HCT116 (cell line): Measurements from ENCODE around the gene PCYT1A. TPM values are rescaled to one million over a fixed set of nuclear protein-coding genes. Genes with fewer than 3 reads are reported as not detected.

Experiments
- ATAC-seq: fragments of 200-7000 bp; cut with Tn5 transposase; 2 replicates; pipeline ENCODE4 v1.9.1; 2020; ENCODE audit warnings: mild to moderate bottlenecking, moderate library complexity
- Bru-seq: library from RNA; stranded (reverse); fragments of 400-500 nt; gene quantifications from one replicate; lab custom pipeline; 2021; lab: Mats Ljungman, UMichigan
- BruChase-seq, 2 experiments: library from RNA; stranded (reverse); fragments of 400-500 nt; gene quantifications; one replicate each; lab custom pipeline; 2021; lab: Mats Ljungman, UMichigan
- BruUV-seq: library from RNA; stranded (reverse); fragments of 400-500 nt; replicated peaks from 2 replicates; lab custom pipeline; 2021; lab: Mats Ljungman, UMichigan
- CTCF ChIA-PET: fragments of 300-600 bp; sonication (Branson Sonifier 250); formaldehyde crosslinking; loops from one replicate; lab custom pipeline; 2021; ENCODE audit warnings: antibody characterized with exemption; lab: Charles Lee
- POLR2A ChIA-PET: fragments of 300-600, 350-600 bp; sonication (Branson Sonifier 250); formaldehyde crosslinking; loops from one replicate; lab custom pipeline; 2021; ENCODE audit warnings: antibody characterized with exemption; lab: Charles Lee
- RAD21 ChIA-PET, 2 experiments: fragments of 300-600 bp; sonication (Branson Sonifier 250); formaldehyde crosslinking; loops; one replicate each; lab custom pipeline; 2023; ENCODE audit warnings: low total read pairs in 2 of 2; ENCODE audit not compliant: uncharacterized antibody in 2 of 2, unreplicated experiment in 2 of 2, low non-redundant PET in 1 of 2; lab: Charles Lee
- DNase-seq: peaks from one replicate; pipeline ENCODE4 v3.0.0-alpha.2; 2010; ENCODE audit warnings: low read depth, low spot score
- H2AFZ ChIP-seq: fragments of 200-600 bp; shearing (Covaris generic), sonication (generic); 2 replicates; pipeline ENCODE4 v1.6.1; 2017; ENCODE audit warnings: low read depth, mixed run types, mixed read lengths, antibody characterized with exemption, low read length; ENCODE audit not compliant: poor library complexity, severe bottlenecking
- H3K27ac ChIP-seq: 2 replicates; pipeline ENCODE4 v1.5.1; 2012; ENCODE audit warnings: low read depth, low read length
- H3K27me3 ChIP-seq: fragments of 200-600 bp; sonication (generic); 2 replicates; pipeline ENCODE4 v1.6.1; 2016; ENCODE audit warnings: mixed run types, low read length, mixed read lengths; ENCODE audit not compliant: insufficient read depth
- H3K36me3 ChIP-seq, 2 experiments: fragments of 200-500 bp in 1 of 2; fragments of 200-600 bp in 1 of 2; sonication (Bioruptor generic) in 1 of 2; sonication (generic) in 1 of 2; 2 replicates each; pipeline versions ENCODE4 v1.5.1 to v1.6.1; 2014 to 2016; ENCODE audit warnings: low read length in 2 of 2, inconsistent platforms in 1 of 2, mixed read lengths in 1 of 2, mixed run types in 1 of 2; ENCODE audit not compliant: insufficient read depth in 2 of 2, control insufficient read depth in 1 of 2
- H3K4me1 ChIP-seq, 2 experiments: fragments of 200-600 bp in 1 of 2; sonication (generic) in 1 of 2; 2 replicates each; pipeline versions ENCODE4 v1.5.1 to v1.6.1; 2012 to 2017; ENCODE audit warnings: low read length in 2 of 2, inconsistent platforms in 1 of 2, mild to moderate bottlenecking in 1 of 2, mixed read lengths in 1 of 2, mixed run types in 1 of 2, moderate library complexity in 1 of 2; ENCODE audit not compliant: insufficient read depth in 2 of 2, control insufficient read depth in 1 of 2
- H3K4me2 ChIP-seq: fragments of 200-600 bp; sonication (generic); 2 replicates; pipeline ENCODE4 v1.6.1; 2017; ENCODE audit warnings: mixed run types, low read length, mixed read lengths
- H3K4me3 ChIP-seq, 2 experiments: fragments of 200-600 bp in 1 of 2; sonication (generic) in 1 of 2; replicated peaks in 1 of 2; 2 replicates each; pipeline ENCODE4 v1.5.1; 2011 to 2016; ENCODE audit warnings: low read length in 2 of 2, control low read depth in 1 of 2, low read depth in 1 of 2, mild to moderate bottlenecking in 1 of 2, mixed read lengths in 1 of 2, mixed run types in 1 of 2
- H3K79me2 ChIP-seq: fragments of 200-600 bp; sonication (generic); 2 replicates; pipeline ENCODE4 v1.6.1; 2017; ENCODE audit warnings: mild to moderate bottlenecking, mixed run types, low read length, moderate library complexity, mixed read lengths; ENCODE audit not compliant: insufficient read depth
- H3K9ac ChIP-seq: fragments of 200-600 bp; sonication (generic); 2 replicates; pipeline ENCODE4 v1.6.1; 2016; ENCODE audit warnings: low read length, mixed read lengths
- H3K9me2 ChIP-seq: fragments of 200-600 bp; sonication (generic), shearing (Covaris generic); 2 replicates; pipeline ENCODE4 v1.6.1; 2017; ENCODE audit warnings: mixed run types, mild to moderate bottlenecking, moderate library complexity; ENCODE audit not compliant: insufficient read depth
- H3K9me3 ChIP-seq, 2 experiments: fragments of 200-500 bp in 1 of 2; fragments of 200-600 bp in 1 of 2; sonication (Bioruptor generic) in 1 of 2; sonication (generic) in 1 of 2; 2 replicates each; pipeline ENCODE4 v1.6.1; 2014 to 2017; ENCODE audit warnings: low read length in 2 of 2, mixed read lengths in 2 of 2, inconsistent platforms in 1 of 2, low read depth in 1 of 2, mild to moderate bottlenecking in 1 of 2, mixed run types in 1 of 2, moderate library complexity in 1 of 2; ENCODE audit not compliant: control insufficient read depth in 1 of 2, insufficient read depth in 1 of 2
- H4K20me1 ChIP-seq: fragments of 200-600 bp; sonication (generic), shearing (Covaris generic); 2 replicates; pipeline ENCODE4 v1.6.1; 2017; ENCODE audit warnings: mixed run types, mild to moderate bottlenecking, moderate library complexity; ENCODE audit not compliant: insufficient read depth
- CBX3 ChIP-seq: IDR thresholded peaks from 2 replicates; pipeline ENCODE4 v1.6.1; 2012; ENCODE audit warnings: low read depth
- CEBPB ChIP-seq: IDR thresholded peaks from 2 replicates; pipeline ENCODE4 v1.6.1; 2012; ENCODE audit warnings: low read depth
- EGR1 ChIP-seq: IDR thresholded peaks from 2 replicates; pipeline ENCODE4 v1.6.1; 2012; ENCODE audit warnings: low read depth
- ELF1 ChIP-seq: IDR thresholded peaks from 2 replicates; pipeline ENCODE4 v1.6.1; 2012; ENCODE audit warnings: low read depth, borderline replicate concordance
- EZH2 ChIP-seq: fragments of 200-600 bp; sonication (generic); IDR thresholded peaks from 2 replicates; pipeline ENCODE4 v1.6.1; 2017; ENCODE audit warnings: antibody characterized with exemption, mixed run types
- EZH2phosphoT487 ChIP-seq: fragments of 200-600 bp; IDR thresholded peaks from 2 replicates; pipeline ENCODE4 v1.6.1; 2018; ENCODE audit warnings: antibody characterized with exemption, borderline replicate concordance
- JUND ChIP-seq: IDR thresholded peaks from 2 replicates; pipeline ENCODE4 v1.6.1; 2012
- POLR2A ChIP-seq: IDR thresholded peaks from 2 replicates; pipeline ENCODE4 v1.7.0; 2011; ENCODE audit warnings: borderline replicate concordance; ENCODE audit not compliant: insufficient read depth, insufficient read length; ENCODE audit errors: extremely low read depth
- POLR2AphosphoS5 ChIP-seq: IDR thresholded peaks from 2 replicates; pipeline ENCODE4 v1.6.1; 2011; ENCODE audit warnings: mild to moderate bottlenecking, low read depth, low read length, moderate library complexity
- RAD21 ChIP-seq: IDR thresholded peaks from 2 replicates; pipeline ENCODE4 v1.6.1; 2012; ENCODE audit warnings: low read depth, mild to moderate bottlenecking
- SIN3A ChIP-seq: IDR thresholded peaks from 2 replicates; pipeline ENCODE4 v1.6.1; 2012; ENCODE audit warnings: low read depth
- SP1 ChIP-seq: IDR thresholded peaks from 2 replicates; pipeline ENCODE4 v1.6.1; 2012; ENCODE audit warnings: low read depth
- SRF ChIP-seq: IDR thresholded peaks from 2 replicates; pipeline ENCODE4 v1.6.1; 2012; ENCODE audit warnings: low read depth
- TCF7L2 ChIP-seq: IDR thresholded peaks from 2 replicates; pipeline ENCODE4 v1.7.0; 2011; ENCODE audit warnings: borderline replicate concordance, inconsistent platforms; ENCODE audit not compliant: insufficient read depth, insufficient read length; ENCODE audit errors: extremely low read depth
- YY1 ChIP-seq: IDR thresholded peaks from 2 replicates; pipeline ENCODE4 v1.6.1; 2011; ENCODE audit warnings: low read length, low read depth, moderate library complexity, mild to moderate bottlenecking; ENCODE audit not compliant: insufficient replicate concordance; ENCODE audit errors: extremely low read depth
- ZFX ChIP-seq: fragments of 450-650 bp; IDR thresholded peaks from 2 replicates; pipeline ENCODE4 v1.6.1; 2017
- intact Hi-C: fragments of 100-400 bp; cut with micrococcal nuclease; formaldehyde crosslinking; loops from 2 replicates; pipeline ENCODE4 v1.10.0; 2022
- long read RNA-seq: library from polyadenylated mRNA; unstranded; transcript quantifications from one replicate; pipeline ENCODE4 v2.0.0, GENCODE V29; 2021; ENCODE audit not compliant: unreplicated experiment
- polyA plus RNA-seq: library from polyadenylated mRNA; unstranded; fragments of >200 nt; gene quantifications from 2 replicates; pipeline ENCODE4 v1.2.1, GENCODE V29; 2012; ENCODE audit warnings: missing spikeins
- total RNA-seq: library from RNA; stranded (reverse); gene quantifications from one replicate; pipeline ENCODE4 v1.2.1, GENCODE V29; 2021; ENCODE audit not compliant: unreplicated experiment
- TF ChIP-seq, protein P1 (sequence below): IDR thresholded peaks from 2 replicates; pipeline ENCODE4 v1.6.1; 2012
- TF ChIP-seq, protein P2 (sequence below): IDR thresholded peaks from 2 replicates; pipeline ENCODE4 v1.6.1; 2012; ENCODE audit warnings: low read depth
- TF ChIP-seq, protein P3 (sequence below), 3 experiments: fragments of 200-600 bp in 1 of 3; sonication (generic) in 1 of 3; IDR thresholded peaks in 2 of 3; conservative IDR thresholded peaks in 1 of 3; 2 replicates each; pipeline ENCODE4 v1.5.1; 2012 to 2017; ENCODE audit warnings: low read depth in 2 of 3, low read length in 2 of 3, antibody characterized with exemption in 1 of 3, borderline replicate concordance in 1 of 3, control low read depth in 1 of 3, mild to moderate bottlenecking in 1 of 3, mixed read lengths in 1 of 3, mixed run types in 1 of 3, moderate library complexity in 1 of 3; ENCODE audit not compliant: insufficient read depth in 1 of 3

The PCYT1A gene
- 32.1 TPM for total RNA-seq
- polyA plus RNA-seq, result 25.4 and 30.4 TPM in 2 replicates
- Bru-seq, nascent RNA, result percentile 71 among the genes with signal in this experiment
- BruChase-seq, experiment 1, labeled RNA remaining after a 6-hour chase, result percentile 92 among the genes with signal in this experiment
- percentile 90 among the genes with signal in this experiment for BruChase-seq, experiment 2, labeled RNA remaining after a 2-hour chase
- long read RNA-seq, transcript PCYT1A-206 (9 exons, 1,482 nt), result major isoform, 11 of 83 reads
- long read RNA-seq, partial matches to known transcripts, result 11 of 83 reads
- long read RNA-seq, other reads (novel, unspliced or antisense), result 60 of 83 reads

DNA sequence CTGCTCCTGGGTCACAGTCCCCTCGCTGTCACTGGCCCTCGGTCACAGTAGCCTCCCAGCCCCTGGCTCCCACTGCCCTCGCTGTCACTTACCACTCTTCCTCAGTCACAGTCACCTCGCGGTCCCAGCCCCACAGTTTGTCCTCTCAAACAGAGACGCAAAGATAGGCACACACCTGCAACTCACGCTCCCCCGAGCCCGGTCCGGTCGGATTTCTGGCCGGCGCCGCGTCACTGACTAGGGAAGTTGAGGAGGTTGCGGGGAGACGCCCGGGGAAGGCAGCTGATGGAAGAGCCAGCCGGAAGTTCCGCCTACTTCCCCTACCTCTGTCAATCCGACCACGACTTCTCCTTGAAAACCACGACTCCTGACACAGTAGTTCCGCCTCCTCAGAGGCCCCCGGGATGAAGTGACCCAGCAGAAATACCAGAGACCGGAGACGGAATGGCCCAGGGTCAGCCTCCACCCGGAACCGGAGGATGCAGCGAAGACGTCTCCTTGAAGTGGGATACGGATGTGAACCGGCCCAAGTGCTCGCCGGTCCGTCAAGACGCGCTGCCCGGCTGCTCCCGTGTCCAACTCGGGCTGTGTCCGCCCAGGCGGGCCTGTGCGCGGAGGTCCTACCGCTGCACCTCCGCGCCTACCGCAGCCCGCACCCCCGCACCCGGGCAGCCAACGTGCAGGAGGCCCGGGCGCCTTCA lies at the start of gene PCYT1A:
Gene PCYT1A (minus strand): TSS at position 287 of the 701 bp plus-strand sequence. CDS start 17,195 bp downstream, outside the sequence.
- CTCF ChIA-PET, result no interaction called here
- H3K9me2 ChIP-seq, result no peaks in the 10 kb centered on the region
- intact Hi-C loops, result no loop called here

More for the DNA sequence above, at the start of gene PCYT1A:
- Histone ChIP-seq H3K4me2 (peak within 1 kb of the TSS; percentile 85), H3K27me3 (no peaks in the 10 kb centered on the region), H4K20me1 (no peaks in the 10 kb centered on the region), H3K9ac (peak within 1 kb of the TSS; percentile 93), H3K4me3 (peak within 1 kb of the TSS; percentile 70 to 99), H2AFZ (no peak within 1 kb of the TSS), H3K27ac (peak within 1 kb of the TSS; percentile 97), H3K79me2 (peaks cover 49% of the 10 kb centered on the region), H3K36me3 (no peaks in the 10 kb centered on the region), H3K4me1 (peaks cover 8 to 14% of the 10 kb centered on the region in 2 experiments), H3K9me3 (no peaks in the 10 kb centered on the region)
- TF ChIP-seq ZFX (peak; percentile 95), POLR2A (peak; percentile 24), ELF1 (peak; percentile 72), TCF7L2 (peak; percentile 42), EZH2phosphoT487 (no peak), RAD21 (peak; percentile 23), JUND (peak; percentile 44; the same call in 1 of the 2 replicates), CEBPB (no peak), SRF (peak; percentile 73; the same call in 1 of the 2 replicates), EGR1 (peak; percentile 64), SIN3A (peak; percentile 98), EZH2 (no peak), YY1 (peak; percentile 84), CBX3 (peak; percentile 83), POLR2AphosphoS5 (peak; percentile 94), SP1 (peak; percentile 72; the same call in 1 of the 2 replicates)
- TF ChIP-seq, protein P1, sequence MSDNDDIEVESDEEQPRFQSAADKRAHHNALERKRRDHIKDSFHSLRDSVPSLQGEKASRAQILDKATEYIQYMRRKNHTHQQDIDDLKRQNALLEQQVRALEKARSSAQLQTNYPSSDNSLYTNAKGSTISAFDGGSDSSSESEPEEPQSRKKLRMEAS, result peak; percentile 87
- TF ChIP-seq, protein P2, sequence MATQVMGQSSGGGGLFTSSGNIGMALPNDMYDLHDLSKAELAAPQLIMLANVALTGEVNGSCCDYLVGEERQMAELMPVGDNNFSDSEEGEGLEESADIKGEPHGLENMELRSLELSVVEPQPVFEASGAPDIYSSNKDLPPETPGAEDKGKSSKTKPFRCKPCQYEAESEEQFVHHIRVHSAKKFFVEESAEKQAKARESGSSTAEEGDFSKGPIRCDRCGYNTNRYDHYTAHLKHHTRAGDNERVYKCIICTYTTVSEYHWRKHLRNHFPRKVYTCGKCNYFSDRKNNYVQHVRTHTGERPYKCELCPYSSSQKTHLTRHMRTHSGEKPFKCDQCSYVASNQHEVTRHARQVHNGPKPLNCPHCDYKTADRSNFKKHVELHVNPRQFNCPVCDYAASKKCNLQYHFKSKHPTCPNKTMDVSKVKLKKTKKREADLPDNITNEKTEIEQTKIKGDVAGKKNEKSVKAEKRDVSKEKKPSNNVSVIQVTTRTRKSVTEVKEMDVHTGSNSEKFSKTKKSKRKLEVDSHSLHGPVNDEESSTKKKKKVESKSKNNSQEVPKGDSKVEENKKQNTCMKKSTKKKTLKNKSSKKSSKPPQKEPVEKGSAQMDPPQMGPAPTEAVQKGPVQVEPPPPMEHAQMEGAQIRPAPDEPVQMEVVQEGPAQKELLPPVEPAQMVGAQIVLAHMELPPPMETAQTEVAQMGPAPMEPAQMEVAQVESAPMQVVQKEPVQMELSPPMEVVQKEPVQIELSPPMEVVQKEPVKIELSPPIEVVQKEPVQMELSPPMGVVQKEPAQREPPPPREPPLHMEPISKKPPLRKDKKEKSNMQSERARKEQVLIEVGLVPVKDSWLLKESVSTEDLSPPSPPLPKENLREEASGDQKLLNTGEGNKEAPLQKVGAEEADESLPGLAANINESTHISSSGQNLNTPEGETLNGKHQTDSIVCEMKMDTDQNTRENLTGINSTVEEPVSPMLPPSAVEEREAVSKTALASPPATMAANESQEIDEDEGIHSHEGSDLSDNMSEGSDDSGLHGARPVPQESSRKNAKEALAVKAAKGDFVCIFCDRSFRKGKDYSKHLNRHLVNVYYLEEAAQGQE, result no peak
- TF ChIP-seq, protein P3, sequence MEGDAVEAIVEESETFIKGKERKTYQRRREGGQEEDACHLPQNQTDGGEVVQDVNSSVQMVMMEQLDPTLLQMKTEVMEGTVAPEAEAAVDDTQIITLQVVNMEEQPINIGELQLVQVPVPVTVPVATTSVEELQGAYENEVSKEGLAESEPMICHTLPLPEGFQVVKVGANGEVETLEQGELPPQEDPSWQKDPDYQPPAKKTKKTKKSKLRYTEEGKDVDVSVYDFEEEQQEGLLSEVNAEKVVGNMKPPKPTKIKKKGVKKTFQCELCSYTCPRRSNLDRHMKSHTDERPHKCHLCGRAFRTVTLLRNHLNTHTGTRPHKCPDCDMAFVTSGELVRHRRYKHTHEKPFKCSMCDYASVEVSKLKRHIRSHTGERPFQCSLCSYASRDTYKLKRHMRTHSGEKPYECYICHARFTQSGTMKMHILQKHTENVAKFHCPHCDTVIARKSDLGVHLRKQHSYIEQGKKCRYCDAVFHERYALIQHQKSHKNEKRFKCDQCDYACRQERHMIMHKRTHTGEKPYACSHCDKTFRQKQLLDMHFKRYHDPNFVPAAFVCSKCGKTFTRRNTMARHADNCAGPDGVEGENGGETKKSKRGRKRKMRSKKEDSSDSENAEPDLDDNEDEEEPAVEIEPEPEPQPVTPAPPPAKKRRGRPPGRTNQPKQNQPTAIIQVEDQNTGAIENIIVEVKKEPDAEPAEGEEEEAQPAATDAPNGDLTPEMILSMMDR (IDR thresholded peaks at IDR 0.05 in 2 of 3, conservative IDR thresholded peaks at IDR 0.05 in 1 of 3; ENCODE audit: borderline replicate concordance in 1 of 3, insufficient read depth in 1 of 3, low read depth in 2 of 3, low read length in 2 of 3), result no peak
- no TSS peak for BruUV-seq
- DNase-seq (peak; percentile 92), ATAC-seq (peak; percentile 90)
- POLR2A ChIA-PET, result no interaction called here
- RAD21 ChIA-PET, result no interaction called here
